GM18502 (cell line): ENCODE measurements around the gene AXL.
"Not testable (repeated sequence)": the region's sequence is repeated elsewhere in the genome, so short reads cannot be mapped to it uniquely, and the experiment has no call there.

Experiments used
- ATAC-seq: cut with Tn5 transposase; IDR thresholded peaks from one replicate; pipeline ENCODE4 v1.9.1; 2021; ENCODE audit warnings: mild to moderate bottlenecking; ENCODE audit not compliant: unreplicated experiment, poor library complexity

The AXL gene

DNA sequence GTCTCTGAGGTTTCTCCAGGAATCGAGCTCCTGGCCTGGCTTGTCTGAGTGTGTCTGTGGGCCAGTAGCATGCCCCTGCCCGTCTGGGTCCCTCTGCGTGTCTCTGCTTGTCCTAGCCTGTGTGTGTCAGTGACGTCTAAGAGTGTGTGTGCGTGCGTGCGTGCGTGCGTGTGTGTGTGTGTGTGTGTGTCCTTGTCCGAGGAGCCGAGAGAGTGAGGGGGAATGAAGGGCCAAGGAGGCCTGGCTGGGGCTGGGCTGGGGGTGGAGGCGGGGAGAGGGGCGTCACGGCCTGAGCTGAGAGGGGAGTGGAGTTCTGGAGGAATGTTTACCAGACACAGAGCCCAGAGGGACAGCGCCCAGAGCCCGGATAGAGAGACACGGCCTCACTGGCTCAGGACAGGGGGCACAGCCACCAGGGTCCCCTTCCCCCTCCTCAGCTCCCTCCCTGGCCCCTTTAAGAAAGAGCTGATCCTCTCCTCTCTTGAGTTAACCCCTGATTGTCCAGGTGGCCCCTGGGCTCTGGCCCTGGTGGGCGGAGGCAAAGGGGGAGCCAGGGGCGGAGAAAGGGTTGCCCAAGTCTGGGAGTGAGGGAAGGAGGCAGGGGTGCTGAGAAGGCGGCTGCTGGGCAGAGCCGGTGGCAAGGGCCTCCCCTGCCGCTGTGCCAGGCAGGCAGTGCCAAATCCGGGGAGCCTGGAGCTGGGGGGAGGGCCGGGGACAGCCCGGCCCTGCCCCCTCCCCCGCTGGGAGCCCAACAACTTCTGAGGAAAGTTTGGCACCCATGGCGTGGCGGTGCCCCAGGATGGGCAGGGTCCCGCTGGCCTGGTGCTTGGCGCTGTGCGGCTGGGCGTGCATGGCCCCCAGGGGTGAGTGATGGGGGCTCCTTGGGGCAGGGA, at the start of gene AXL:
Gene AXL, plus strand, starts transcription at position 609 of the 893 bp plus-strand sequence. Its CDS starts 170 bp downstream, at position 779.
- no peak for ATAC-seq

DNA sequence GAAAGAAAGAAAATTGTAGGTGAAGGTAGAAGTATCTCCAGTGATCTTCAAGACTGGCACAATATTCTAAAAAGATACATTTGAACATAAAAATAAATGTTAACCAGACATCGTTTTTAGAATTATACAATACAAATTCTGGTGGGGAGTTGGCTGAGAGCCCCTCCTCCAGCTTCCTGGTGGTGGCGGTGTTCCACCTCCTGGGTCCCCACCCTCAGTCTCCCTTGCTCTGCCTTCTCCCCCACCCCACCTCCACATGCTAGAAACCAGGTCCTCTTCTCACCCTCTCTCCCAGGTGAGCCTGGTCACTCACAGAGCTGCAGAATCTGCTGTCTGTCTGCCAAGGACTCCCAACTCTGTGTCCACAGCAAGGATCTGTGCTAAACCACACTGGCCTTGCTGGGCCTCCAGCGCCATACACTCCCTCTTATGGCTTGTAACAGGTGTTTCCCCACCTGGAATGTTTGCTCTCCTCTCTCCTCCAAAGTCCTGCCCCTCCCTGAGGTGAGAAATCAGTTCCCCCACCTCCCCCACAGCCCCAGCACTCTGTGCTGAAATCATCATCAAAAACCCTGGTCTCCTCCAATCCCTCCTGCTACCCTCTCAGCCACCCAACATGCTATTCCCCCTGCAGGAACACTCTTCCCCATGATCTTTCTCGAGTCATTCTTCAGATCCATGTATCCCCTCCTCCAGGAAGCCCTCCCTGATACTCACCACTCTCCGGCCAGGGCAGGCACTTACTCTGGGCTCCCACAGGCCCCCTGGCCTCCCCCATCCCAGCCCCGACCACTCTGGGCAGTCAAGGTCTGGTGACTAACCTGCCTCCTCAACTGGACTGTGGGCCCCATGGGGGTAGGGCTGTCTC, 46.5 kb upstream of the AXL start:
- ATAC-seq: no peak

DNA sequence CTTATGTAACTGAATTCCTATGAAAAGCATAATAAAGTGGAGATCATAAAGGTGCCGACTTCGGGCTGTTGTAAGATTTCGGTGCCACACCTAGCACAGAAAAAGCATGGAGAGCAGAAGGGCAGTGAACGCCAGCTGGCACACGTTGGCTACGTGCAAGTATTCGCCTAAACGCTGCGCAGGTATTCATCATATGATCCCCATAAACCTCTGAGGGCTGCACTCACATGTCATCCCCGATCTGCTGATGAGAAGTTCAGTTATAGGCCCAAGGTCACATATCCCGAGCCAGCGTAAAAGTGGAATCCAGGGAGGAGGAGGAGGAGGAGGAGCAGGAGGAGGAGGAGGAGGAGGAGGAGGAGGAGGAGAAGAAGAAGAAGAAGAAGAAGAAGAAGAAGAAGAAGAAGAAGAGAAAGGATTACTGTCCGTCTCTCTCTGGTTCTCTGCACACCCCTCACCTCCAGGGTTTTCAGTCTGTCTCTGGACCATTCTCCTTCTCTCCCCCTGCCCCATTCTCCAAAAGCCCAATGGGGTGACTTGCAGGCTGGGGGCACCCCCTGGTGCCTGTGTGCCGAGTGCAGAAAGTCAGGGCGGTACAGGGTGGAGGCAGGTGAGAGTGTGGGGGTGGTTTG, 44.6 kb upstream of the AXL start:
- no peak for ATAC-seq

DNA sequence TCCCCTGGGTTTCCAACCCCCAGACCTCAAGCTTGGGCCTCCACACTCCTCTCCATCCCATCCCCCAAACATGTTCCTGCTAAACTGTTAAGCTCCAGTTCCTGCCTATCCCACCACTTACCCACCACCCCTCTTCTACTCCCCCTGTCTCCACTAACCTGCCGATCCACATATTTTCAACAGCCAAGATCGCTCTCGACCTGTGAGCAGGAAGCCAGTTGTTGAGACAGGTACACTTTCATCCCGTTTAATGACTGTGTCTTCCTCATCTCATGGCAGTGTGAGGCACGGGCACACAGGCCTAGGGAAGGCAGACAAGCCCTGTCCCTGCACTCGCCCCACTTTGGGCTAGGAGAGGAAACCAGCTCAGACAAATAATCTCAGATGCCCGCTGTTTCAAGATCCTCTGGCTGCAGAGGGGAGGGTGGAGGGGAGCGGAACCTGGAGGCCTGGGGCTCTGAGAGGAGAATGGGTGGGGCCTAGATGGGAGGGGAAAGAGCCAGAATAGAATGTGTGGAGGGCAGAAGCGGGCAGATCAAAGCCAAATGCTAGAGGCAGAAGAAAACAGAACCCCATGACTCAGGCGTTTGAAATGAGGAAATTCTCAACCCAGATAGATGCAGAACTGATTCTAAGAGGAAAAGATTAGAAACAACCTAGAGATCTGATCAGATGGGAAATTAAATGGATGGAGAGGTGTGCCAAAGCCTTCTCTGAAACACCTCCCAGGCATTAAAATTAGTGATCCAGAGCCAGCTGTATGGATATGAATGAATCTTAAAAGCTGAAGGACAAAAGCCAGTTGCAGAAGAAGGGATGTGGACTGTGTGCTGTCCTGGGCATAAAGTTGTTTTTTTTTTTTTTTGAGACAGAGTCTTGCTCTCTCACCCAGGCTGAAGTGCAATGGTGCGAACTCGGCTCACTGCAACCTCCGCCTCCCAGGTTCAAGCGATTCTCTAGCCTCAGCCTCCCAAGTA, 42.9 kb upstream of the AXL start:
- ATAC-seq: no peak

DNA sequence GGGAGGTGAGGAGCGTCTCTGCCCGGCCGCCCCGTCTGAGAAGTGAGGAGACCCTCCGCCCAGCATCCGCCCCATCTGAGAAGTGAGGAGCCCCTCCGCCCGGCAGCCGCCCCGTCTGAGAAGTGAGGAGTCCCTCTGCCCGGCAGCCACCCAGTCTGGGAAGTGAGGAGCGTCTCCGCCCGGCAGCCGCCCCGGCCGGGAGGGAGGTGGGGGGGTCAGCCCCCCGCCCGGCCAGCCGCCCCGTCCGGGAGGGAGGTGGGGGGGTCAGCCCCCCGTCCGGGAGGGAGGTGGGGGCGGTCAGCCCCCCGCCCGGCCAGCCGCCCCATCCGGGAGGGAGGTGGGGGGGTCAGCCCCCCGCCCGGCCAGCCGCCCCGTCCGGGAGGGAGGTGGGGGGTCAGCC, 38.9 kb upstream of the AXL start:
- not testable (repeated sequence) for ATAC-seq

DNA sequence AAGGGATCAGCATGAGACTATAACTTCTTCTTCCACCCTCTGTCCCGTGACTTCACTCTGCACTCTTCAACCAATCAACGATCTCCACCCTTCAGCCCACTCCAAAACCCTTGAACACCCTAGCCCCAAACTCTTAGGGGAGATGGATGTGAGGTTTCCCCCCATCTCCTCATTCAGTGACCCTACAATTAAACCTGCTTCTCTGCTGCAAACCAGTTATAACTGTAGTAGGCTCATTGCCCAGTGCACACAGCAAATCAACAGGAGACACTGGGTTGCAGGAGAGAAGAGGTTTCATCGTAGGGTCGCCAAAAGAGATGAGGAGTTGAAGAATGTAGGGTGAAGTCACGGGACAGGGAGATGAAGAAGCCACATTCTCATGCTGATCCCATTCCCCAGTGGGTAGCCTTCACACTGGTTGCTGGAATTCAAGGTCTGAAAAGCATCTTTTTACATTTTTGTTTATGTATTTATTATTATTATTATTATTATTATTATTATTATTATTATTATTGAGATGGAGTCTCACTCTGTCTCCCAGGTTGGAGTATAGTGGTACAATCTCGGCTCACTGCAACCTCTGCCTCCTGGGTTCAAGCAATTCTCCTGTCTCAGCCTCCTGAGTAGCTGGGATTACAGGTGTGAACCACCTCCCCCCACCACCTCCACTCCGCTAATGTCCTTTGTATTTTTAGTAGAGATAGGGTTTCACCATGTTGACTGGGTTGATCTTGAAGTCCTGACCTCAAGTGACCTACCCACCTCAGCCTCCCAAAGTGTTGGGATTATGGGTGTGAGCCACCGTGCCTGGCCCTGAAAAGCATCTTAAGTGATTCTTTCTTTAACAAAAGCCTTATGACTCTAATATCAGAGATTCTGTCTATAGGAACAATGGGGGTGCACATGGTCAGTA, 31.8 kb upstream of the AXL start:
- no peak for ATAC-seq

DNA sequence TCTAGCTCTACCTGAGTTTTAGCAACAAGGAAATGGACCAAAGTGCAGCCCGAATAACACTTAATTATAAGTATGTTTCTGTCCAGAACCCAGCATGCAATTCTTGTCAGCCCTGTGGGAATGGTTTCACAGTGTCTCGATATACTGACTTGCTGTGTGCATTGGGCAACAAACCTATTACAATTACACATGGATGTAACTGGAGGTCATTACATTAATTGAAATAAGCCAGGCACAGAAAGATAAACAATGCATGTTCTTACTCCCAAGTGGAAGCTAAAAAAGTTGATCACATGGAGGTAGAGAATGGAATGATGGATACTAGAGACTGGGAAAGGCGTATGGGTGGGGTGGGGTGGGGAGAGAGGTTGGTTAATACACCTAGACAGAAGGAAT, 31.1 kb upstream of the AXL start:
- no peak for ATAC-seq

DNA sequence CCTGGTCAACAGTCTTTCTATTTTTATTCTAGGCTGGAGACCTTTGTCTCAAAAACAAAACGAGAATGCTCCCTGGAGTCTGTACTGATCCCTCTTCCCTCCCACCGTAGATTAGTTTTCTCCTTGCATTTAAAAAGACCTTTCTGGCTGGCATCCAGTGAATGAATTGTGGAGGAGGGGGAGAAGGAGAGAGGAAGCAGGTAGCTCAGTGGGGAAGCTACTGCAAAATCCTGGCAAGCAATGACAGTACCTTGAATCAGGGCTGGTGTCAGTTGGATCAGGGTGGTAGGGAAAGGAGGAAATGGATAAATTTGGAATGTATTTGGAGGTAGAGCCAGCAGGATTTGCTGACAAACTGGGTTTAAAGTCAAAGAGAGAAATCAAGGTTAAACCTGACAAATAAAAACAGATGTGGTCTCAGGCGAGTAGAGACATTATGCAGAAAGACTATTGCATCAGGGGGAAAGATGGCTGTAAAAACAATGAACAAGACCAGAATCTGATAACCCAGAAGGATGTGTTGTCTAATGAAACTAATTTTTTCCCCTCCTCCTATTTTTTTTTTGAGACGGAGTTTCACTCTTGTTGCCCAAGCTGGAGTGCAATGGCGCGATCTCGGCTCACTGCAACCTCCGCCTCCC, 29.5 kb upstream of the AXL start:
- no peak for ATAC-seq

DNA sequence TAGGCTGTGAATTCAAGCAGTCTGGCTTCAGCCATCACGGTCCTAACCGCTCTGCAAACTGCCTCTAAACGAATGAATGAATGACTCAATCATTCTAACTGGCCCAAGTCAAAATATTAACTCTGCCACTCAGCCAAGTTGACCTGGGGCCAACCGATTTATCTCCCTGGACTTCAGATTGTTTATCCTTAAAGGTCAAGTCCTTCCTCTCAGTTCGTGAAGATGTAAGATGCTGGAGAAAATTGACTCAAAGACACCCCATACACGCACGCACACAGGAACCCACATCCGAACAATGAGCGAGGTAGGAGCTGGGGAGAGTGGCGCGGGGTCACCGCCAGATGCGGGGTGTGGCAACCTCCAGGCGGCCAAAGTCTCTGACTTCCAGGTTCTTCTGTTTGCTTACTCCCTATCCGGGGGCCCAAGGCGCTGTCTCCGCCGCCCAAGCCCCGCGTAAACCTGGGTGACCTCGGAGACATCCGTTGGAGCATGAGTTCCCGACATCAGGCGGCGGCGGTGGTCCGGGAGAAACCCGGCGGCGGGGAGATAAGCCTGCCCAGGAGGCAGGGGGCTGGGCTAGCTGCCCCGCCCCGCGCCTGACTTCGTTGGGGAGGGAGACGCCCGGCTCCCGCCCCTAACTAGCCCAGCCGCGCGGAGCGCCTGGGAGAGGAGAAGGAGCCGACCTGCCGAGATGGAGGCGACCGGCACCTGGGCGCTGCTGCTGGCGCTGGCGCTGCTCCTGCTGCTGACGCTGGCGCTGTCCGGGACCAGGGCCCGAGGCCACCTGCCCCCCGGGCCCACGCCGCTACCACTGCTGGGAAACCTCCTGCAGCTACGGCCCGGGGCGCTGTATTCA, 26.2 kb upstream of the AXL start, which contains the start of gene CYP2S1:
Gene CYP2S1, plus strand, starts transcription at position 646 of the 856 bp plus-strand sequence. Its CDS starts 46 bp downstream, at position 692.
- no peak for ATAC-seq

DNA sequence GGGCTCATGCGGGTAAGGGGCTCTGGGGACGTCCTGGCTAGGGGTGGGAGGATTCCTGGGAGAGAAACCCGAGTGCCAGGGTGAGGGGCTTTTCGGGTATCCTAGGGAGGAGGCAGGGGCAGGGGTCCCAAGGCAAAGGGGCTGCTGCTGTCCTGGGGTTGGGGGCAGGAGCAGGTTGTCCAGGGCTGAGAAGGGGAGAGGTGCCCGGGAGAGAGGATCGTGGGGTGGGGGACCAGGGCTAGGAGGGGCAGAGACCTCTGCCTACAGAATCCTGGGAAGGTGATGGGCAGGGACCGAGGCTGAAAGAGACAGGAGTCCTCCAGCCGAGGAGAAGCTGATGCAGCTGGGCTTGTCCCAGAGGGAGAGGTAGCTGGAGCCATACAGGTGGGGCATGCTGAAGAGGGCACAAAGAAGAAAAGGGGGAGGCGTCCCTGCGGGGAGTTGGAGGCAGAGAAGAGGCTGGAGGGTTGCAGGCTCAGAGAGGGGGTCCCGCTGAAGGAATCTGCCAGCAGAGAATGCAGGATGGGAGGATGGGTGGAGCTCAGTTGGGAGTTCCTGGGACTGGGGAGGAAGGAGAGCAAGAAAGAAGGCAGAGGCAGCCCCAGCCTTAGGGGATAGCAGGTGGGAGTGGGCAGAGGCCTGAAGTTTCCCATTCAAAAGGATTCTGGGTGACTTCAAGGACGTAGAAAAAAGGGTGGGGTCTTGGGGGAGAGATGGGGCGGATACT, 25.4 kb upstream of the AXL start:
- ATAC-seq: no peak

DNA sequence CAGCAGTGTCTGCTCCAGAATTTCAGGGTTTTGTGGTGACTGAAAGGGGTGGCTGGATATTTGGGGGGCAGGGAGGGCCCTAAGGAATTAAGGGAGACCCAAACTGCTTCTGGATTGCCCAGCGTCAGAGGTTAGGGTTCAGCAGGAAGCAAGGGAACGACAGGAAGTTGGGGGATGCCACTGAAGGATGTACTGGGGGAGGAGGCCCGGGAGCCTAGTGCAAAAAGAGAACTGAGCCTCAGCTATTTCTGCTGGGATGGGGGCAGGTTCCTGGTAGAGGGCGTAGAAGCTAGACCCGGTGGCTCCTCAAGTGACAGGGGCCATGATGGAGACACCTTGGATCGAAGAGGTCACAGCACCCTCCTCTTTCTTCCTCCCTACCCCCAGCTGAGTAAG, 24.9 kb upstream of the AXL start:
- no peak for ATAC-seq

DNA sequence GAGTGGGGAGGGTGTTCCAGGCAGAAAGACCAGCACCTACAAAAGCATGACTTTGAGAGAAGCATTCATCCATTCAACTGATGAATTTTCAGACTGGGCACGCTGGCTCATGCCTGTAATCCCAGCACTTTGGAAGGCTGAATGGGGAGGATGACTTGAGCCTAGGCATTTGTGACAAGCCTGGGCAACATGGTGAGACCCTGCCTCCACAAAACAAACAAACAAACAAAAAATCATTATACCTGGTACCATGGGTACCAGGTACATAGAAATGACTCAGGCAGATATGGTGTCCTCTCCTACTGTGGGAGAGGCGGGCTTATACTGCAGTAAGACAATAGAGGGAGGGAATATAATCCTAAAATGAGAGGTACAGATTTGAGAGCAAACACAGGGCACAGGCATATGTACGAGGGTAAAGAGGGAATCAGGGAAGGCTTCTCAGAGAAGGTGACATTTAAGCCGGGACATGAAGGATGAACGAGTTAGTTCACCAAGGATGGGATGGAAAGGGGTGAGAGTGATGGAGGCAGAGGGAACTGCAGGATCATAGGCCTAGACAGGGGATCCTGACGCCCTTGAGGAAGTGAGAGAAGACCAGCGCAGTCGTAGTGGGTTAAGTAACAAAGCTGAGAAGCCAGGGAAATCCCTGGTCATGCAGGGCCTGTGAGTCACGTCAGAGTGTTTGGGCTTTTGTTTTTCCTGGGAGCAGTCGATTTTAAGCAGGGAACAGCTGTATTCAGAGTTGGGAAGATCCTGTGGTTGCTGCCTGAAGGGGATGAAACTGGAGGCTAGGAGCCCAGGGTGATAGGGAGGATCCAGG, 23.1 kb upstream of the AXL start:
- no peak for ATAC-seq

DNA sequence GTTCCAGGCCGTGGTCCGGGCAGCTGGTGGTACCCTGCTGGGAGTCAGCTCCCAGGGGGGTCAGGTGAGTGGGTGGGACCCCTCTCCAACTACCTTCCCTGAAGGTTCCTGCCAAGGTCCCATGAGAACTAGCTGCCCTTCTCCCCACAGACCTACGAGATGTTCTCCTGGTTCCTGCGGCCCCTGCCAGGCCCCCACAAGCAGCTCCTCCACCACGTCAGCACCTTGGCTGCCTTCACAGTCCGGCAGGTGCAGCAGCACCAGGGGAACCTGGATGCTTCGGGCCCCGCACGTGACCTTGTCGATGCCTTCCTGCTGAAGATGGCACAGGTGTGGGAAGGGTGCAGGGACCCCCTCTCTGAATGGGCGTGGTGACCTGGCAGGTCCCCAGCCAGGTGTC, 20.5 kb upstream of the AXL start:
- no peak for ATAC-seq

DNA sequence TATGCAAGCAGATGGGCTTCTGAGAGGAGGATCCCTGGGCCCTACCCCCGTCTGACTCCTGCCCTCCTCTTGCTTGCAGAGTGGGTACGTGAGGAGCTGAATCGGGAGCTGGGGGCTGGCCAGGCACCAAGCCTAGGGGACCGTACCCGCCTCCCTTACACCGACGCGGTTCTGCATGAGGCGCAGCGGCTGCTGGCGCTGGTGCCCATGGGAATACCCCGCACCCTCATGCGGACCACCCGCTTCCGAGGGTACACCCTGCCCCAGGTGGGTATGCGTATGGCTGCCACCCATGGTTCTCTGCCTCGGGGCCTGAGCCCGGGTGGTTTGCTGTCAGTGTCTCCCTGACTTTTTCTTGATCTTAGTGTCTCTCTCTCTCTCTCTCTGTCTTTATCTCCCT, 15.7 kb upstream of the AXL start:
- ATAC-seq: no peak

DNA sequence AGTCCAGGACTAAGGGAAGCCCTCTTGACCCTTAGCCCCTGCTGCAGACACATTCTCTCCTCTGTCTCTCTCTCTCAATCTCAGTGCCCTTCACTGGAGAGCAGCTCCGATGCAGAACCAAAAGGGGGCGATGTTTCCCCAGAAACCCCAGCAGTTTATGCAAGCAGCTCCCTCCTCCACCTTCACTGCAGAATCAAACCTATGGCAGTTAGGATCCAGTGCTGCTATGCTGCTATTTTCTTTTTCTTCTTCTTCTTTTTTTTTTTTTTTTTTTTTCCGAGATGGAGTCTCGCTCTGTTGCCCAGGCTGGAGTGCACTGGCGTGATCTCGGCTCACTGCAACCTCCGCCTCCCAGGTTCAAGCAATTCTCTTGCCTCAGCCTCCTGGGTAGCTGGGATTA, 14.7 kb upstream of the AXL start:
- not testable (repeated sequence) for ATAC-seq

DNA sequence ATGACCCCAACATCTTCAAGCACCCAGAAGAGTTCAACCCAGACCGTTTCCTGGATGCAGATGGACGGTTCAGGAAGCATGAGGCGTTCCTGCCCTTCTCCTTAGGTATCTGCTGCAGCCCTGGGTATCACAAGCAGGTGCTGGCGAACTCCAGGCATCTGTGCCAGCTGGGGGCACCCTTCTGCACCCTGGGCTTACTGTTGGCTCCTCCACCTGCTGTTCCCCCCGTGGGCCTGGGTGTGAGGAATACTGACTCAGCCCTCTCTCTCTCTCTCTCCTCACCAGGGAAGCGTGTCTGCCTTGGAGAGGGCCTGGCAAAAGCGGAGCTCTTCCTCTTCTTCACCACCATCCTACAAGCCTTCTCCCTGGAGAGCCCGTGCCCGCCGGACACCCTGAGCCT, 13.0 kb upstream of the AXL start:
- no peak for ATAC-seq
